Neural crest cell (in vitro differentiated cells): ENCODE measurements around the gene USP46. TPM values are rescaled to one million over a fixed set of nuclear protein-coding genes. Genes with fewer than 3 reads are reported as not detected.

Experiments used
- DNase-seq: peaks from one replicate; pipeline ENCODE4 v3.0.0; 2021; ENCODE audit warnings: low read depth, mixed read lengths, low spot score
- H3K27ac Mint-ChIP-seq: one replicate; pipeline ENCODE4 v1.8.0; 2021; ENCODE audit warnings: mild to moderate bottlenecking, mixed read lengths; ENCODE audit not compliant: unreplicated experiment
- H3K27me3 Mint-ChIP-seq: 2 replicates; pipeline ENCODE4 v1.8.0; 2021; ENCODE audit warnings: low read depth, mild to moderate bottlenecking, mixed read lengths
- H3K36me3 Mint-ChIP-seq: 2 replicates; pipeline ENCODE4 v1.8.0; 2021; ENCODE audit warnings: low read depth, mild to moderate bottlenecking, mixed read lengths
- H3K4me1 Mint-ChIP-seq: 2 replicates; pipeline ENCODE4 v1.8.0; 2021; ENCODE audit warnings: mixed read lengths
- H3K4me3 Mint-ChIP-seq: one replicate; pipeline ENCODE4 v1.8.0; 2021; ENCODE audit warnings: mild to moderate bottlenecking, mixed read lengths
- H3K9me3 Mint-ChIP-seq: 2 replicates; pipeline ENCODE4 v1.8.0; 2021; ENCODE audit warnings: mixed read lengths
- CTCF ChIP-seq: fragments of 200-600 bp; sonication (generic); conservative IDR thresholded peaks from 2 replicates; pipeline ENCODE4 v1.5.0; 2021; ENCODE audit warnings: antibody characterized with exemption, mild to moderate bottlenecking
- total RNA-seq: library from RNA; stranded (reverse); gene quantifications from 2 replicates; pipeline ENCODE4 v1.2.1, GENCODE V29; 2021

Gene USP46
- total RNA-seq, 1 donor from 2014 or later, result 41.1 TPM

GRCh38 chr4:52606726-52607125, 52.4 kb downstream of the USP46 start:
- Mint-ChIP-seq H3K9me3 (peaks cover 4% of the 10 kb centered on the region), H3K27me3 (no peaks in the 10 kb centered on the region)

GRCh38 chr4:52606040-52606439, 53.1 kb downstream of the USP46 start:
- Mint-ChIP-seq H3K4me3 (no peak overlapping the region), H3K9me3 (peaks cover 4% of the 10 kb centered on the region), H3K27ac (no peak overlapping the region), H3K4me1 (peaks cover 5% of the 10 kb centered on the region), H3K36me3 (peaks cover 48% of the 10 kb centered on the region), H3K27me3 (no peaks in the 10 kb centered on the region)
- DNase-seq, result no peak
- no peak for TF ChIP-seq CTCF

More at GRCh38 chr4:52606726-52607125, 52.4 kb downstream of the USP46 start:
- H3K27ac Mint-ChIP-seq, result no peak overlapping the region
- peaks cover 5% of the 10 kb centered on the region for H3K4me1 Mint-ChIP-seq
- H3K4me3 Mint-ChIP-seq, result no peak overlapping the region
- TF ChIP-seq CTCF, result no peak
- peaks cover 48% of the 10 kb centered on the region for H3K36me3 Mint-ChIP-seq
- DNase-seq, result no peak

- Mint-ChIP-seq H3K9me3 (no peaks in the 10 kb centered on the region), H3K4me1 (peaks cover 5% of the 10 kb centered on the region), H3K36me3 (peaks cover 44% of the 10 kb centered on the region), H3K4me3 (no peak overlapping the region), H3K27ac (no peak overlapping the region), H3K27me3 (no peaks in the 10 kb centered on the region)
- no peak for DNase-seq
- no peak for TF ChIP-seq CTCF
Measured at GRCh38 chr4:52604215-52604614, 54.9 kb downstream of the USP46 start.

GRCh38 chr4:52600275-52600674, 58.8 kb downstream of the USP46 start:
- TF ChIP-seq CTCF, result no peak
- Mint-ChIP-seq H3K4me1 (peaks cover 4% of the 10 kb centered on the region), H3K36me3 (peaks cover 31% of the 10 kb centered on the region), H3K4me3 (no peak overlapping the region), H3K27ac (no peak overlapping the region), H3K27me3 (no peaks in the 10 kb centered on the region), H3K9me3 (no peaks in the 10 kb centered on the region)
- DNase-seq, result no peak

GRCh38 chr4:52595001-52595400, 64.1 kb downstream of the USP46 start:
- no peak for TF ChIP-seq CTCF
- Mint-ChIP-seq H3K27me3 (no peaks in the 10 kb centered on the region), H3K9me3 (no peaks in the 10 kb centered on the region), H3K4me1 (peaks cover 3% of the 10 kb centered on the region), H3K27ac (no peak overlapping the region), H3K4me3 (no peak overlapping the region), H3K36me3 (peaks cover 22% of the 10 kb centered on the region)
- DNase-seq, result no peak

- no peak for TF ChIP-seq CTCF
- Mint-ChIP-seq H3K36me3 (peaks cover 12% of the 10 kb centered on the region), H3K9me3 (no peaks in the 10 kb centered on the region), H3K4me1 (peaks cover 3% of the 10 kb centered on the region), H3K27ac (no peak overlapping the region), H3K4me3 (no peak overlapping the region), H3K27me3 (no peaks in the 10 kb centered on the region)
- DNase-seq, result no peak
Measured at GRCh38 chr4:52592287-52592686, 66.8 kb downstream of the USP46 start.
